ENCODE data around the gene CCDC188.
A peak's percentile ranks its signal among the peaks of the same experiment; 100 is the strongest.
"Not testable (repeated sequence)": the region's sequence is repeated elsewhere in the genome, so short reads cannot be mapped to it uniquely, and the experiment has no call there.

CCDC188 gene

GRCh38 chr22:20169253-20169822 lies 18.5 kb upstream of the CCDC188 start:
- DNase-seq, result no peak

- no peak for DNase-seq
These were observed 16.9 kb upstream of the CCDC188 start for GRCh38 chr22:20167643-20168322.

- no peak for DNase-seq
These were observed 15.8 kb upstream of the CCDC188 start for GRCh38 chr22:20166703-20167102.

- DNase-seq, result no peak
These were observed 15.1 kb upstream of the CCDC188 start for GRCh38 chr22:20165913-20166312.

GRCh38 chr22:20165421-20165820 lies 14.6 kb upstream of the CCDC188 start:
- no peak for DNase-seq

GRCh38 chr22:20164863-20165262 lies 14.0 kb upstream of the CCDC188 start:
- DNase-seq, result no peak

- DNase-seq, result no peak
These were observed 9.2 kb upstream of the CCDC188 start for GRCh38 chr22:20160041-20160440.

- DNase-seq, result not testable (repeated sequence)
These were observed 8.7 kb upstream of the CCDC188 start for GRCh38 chr22:20159531-20159930.

- DNase-seq, result no peak
These were observed 8.2 kb upstream of the CCDC188 start for GRCh38 chr22:20159076-20159475.

GRCh38 chr22:20158391-20159036 lies 7.7 kb upstream of the CCDC188 start:
- DNase-seq, result no peak

- no peak for DNase-seq
These were observed 6.8 kb upstream of the CCDC188 start for GRCh38 chr22:20157430-20158183.

GRCh38 chr22:20156611-20157429 lies 6.0 kb upstream of the CCDC188 start:
- DNase-seq, result peak; percentile 49

- no peak for DNase-seq
These were observed 5.2 kb upstream of the CCDC188 start for GRCh38 chr22:20156042-20156389.

- no peak for DNase-seq
These were observed 4.6 kb upstream of the CCDC188 start for GRCh38 chr22:20155330-20156041.

- DNase-seq, result no peak
These were observed 3.8 kb upstream of the CCDC188 start for GRCh38 chr22:20154602-20155187.

- no peak for DNase-seq
These were observed 3.1 kb upstream of the CCDC188 start for GRCh38 chr22:20153945-20154344.

- no peak for DNase-seq
These were observed 1.6 kb upstream of the CCDC188 start for GRCh38 chr22:20152464-20152890.

GRCh38 chr22:20151276-20151588 lies 377 bp upstream of the CCDC188 start:
- DNase-seq, result no peak

- no peak for DNase-seq
These were observed 1.3 kb downstream of the CCDC188 start for GRCh38 chr22:20149257-20150250.

- no peak for DNase-seq
These were observed 2.4 kb downstream of the CCDC188 start for GRCh38 chr22:20148414-20148813.
